ENCODE measurements around the gene PPIL6. TPM values are rescaled to one million over a fixed set of nuclear protein-coding genes. Genes with fewer than 3 reads are reported as not detected.

PPIL6 gene
- total RNA-seq, 1 donor from 2014 or later: 4.2 TPM

- Histone ChIP-seq H3K4me3 (peak overlapping the region; percentile 93), H3K9me3 (no peaks in the 10 kb centered on the region), H3K27ac (no peak overlapping the region), H3K4me1 (peaks cover 51% of the 10 kb centered on the region), H3K36me3 (peaks cover 43% of the 10 kb centered on the region), H3K27me3 (no peaks in the 10 kb centered on the region)
- no peak for ATAC-seq
- DNase-seq: no peak
- TF ChIP-seq CTCF (IDR thresholded peaks at IDR 0.05): no peak
- intact Hi-C loops (cut with DNase I): loop anchor here (10.0 kb wide), 1 partner anchor 195 kb away; no protein-coding TSS in a partner anchor
Observed at GRCh38 chr6:109379711-109380110, 60.7 kb downstream of the PPIL6 start.

- H3K36me3 ChIP-seq: peaks cover 60% of the 10 kb centered on the region
- peaks cover 48% of the 10 kb centered on the region for H3K4me1 ChIP-seq
Observed at GRCh38 chr6:109377717-109378116, 62.7 kb downstream of the PPIL6 start.

GRCh38 chr6:109374326-109374892, 66.0 kb downstream of the PPIL6 start:
- H3K36me3 ChIP-seq: peaks cover 89% of the 10 kb centered on the region
- no peak overlapping the region for H3K4me3 ChIP-seq
- no peak overlapping the region for H3K27ac ChIP-seq
- H3K27me3 ChIP-seq: no peaks in the 10 kb centered on the region
- H3K9me3 ChIP-seq: no peaks in the 10 kb centered on the region
- no peak for TF ChIP-seq CTCF (IDR thresholded peaks at IDR 0.05)
- intact Hi-C loops (cut with DNase I): no loop called here
- ATAC-seq (no peak), DNase-seq (no peak)
- H3K4me1 ChIP-seq: peaks cover 44% of the 10 kb centered on the region

More at GRCh38 chr6:109377717-109378116, 62.7 kb downstream of the PPIL6 start:
- no peak for TF ChIP-seq CTCF (IDR thresholded peaks at IDR 0.05)
- Histone ChIP-seq H3K9me3 (no peaks in the 10 kb centered on the region), H3K27me3 (no peaks in the 10 kb centered on the region), H3K4me3 (no peak overlapping the region), H3K27ac (no peak overlapping the region)
- DNase-seq: no peak
- intact Hi-C loops (cut with DNase I): no loop called here
- no peak for ATAC-seq

GRCh38 chr6:109373762-109374161, 66.7 kb downstream of the PPIL6 start:
- no peak for DNase-seq
- Histone ChIP-seq H3K36me3 (peaks cover 94% of the 10 kb centered on the region), H3K9me3 (no peaks in the 10 kb centered on the region), H3K27me3 (no peaks in the 10 kb centered on the region), H3K4me3 (no peak overlapping the region), H3K4me1 (peaks cover 38% of the 10 kb centered on the region), H3K27ac (no peak overlapping the region)
- no peak for TF ChIP-seq CTCF (IDR thresholded peaks at IDR 0.05)
- peak; percentile 85 for ATAC-seq
- intact Hi-C loops (cut with DNase I): no loop called here

- TF ChIP-seq CTCF (IDR thresholded peaks at IDR 0.05): no peak
- H3K4me3 ChIP-seq: no peak overlapping the region
- no peaks in the 10 kb centered on the region for H3K9me3 ChIP-seq
- H3K27me3 ChIP-seq: no peaks in the 10 kb centered on the region
- DNase-seq (no peak), ATAC-seq (no peak)
- H3K27ac ChIP-seq: no peak overlapping the region
- intact Hi-C loops (cut with DNase I): no loop called here
- H3K36me3 ChIP-seq: peaks cover 95% of the 10 kb centered on the region
- H3K4me1 ChIP-seq: peaks cover 34% of the 10 kb centered on the region
Observed at GRCh38 chr6:109373331-109373730, 67.1 kb downstream of the PPIL6 start.

- no peak overlapping the region for H3K27ac ChIP-seq
- peaks cover 95% of the 10 kb centered on the region for H3K36me3 ChIP-seq
- ATAC-seq (no peak), DNase-seq (no peak)
- no peak for TF ChIP-seq CTCF (IDR thresholded peaks at IDR 0.05)
- intact Hi-C loops (cut with DNase I): no loop called here
- no peak overlapping the region for H3K4me3 ChIP-seq
- peaks cover 25% of the 10 kb centered on the region for H3K4me1 ChIP-seq
- H3K27me3 ChIP-seq: no peaks in the 10 kb centered on the region
- no peaks in the 10 kb centered on the region for H3K9me3 ChIP-seq
Observed at GRCh38 chr6:109372130-109372529, 68.3 kb downstream of the PPIL6 start.
